K562 (cell line): ENCODE data around the gene LCN15. TPM values are rescaled to one million over a fixed set of nuclear protein-coding genes. Genes with fewer than 3 reads are reported as not detected.

Source experiments
- MYC ChIP-seq, 2 experiments: fragments of 250-450 bp in 1 of 2; sonication (Bioruptor Pico) in 1 of 2; IDR thresholded peaks; 2 replicates each; pipeline versions ENCODE4 v1.5.1 to v1.6.1; 2012 to 2021; ENCODE audit warnings: low read depth in 2 of 2, borderline replicate concordance in 1 of 2, improper control_type of control experiment in 1 of 2, low read length in 1 of 2, mild to moderate bottlenecking in 1 of 2, moderate library complexity in 1 of 2
- NFE2 ChIP-seq: IDR thresholded peaks from 2 replicates; pipeline ENCODE4 v1.6.1; 2014; ENCODE audit warnings: antibody characterized with exemption, low read depth
- RAD21 ChIP-seq, 2 experiments: fragments of 250-450 bp in 1 of 2; fragments of 450-650 bp in 1 of 2; sonication (Bioruptor Pico) in 1 of 2; formaldehyde crosslinking in 1 of 2; IDR thresholded peaks in 1 of 2; conservative IDR thresholded peaks in 1 of 2; 2 replicates each; pipeline versions ENCODE4 v1.4.0 to v1.8.0; 2020 to 2022; ENCODE audit warnings: mild to moderate bottlenecking in 2 of 2, moderate library complexity in 1 of 2
- polyA plus RNA-seq, 8 experiments: library from polyadenylated mRNA; depleted of rRNA in 4 of 8; stranded (reverse) in 5 of 8; unstranded in 3 of 8; fragments of >200 nt; fragmentation: Nextera tagmentation in 2 of 8; fragmentation: Illumina TruSeq in 1 of 8; extraction: Ambion mirVana in 2 of 8; extraction: Trizol in 1 of 8; gene quantifications; 2 replicates each; pipeline versions ENCODE4 v1.2.1 to v1.2.3, GENCODE V29; 2011 to 2014; ENCODE audit warnings: inconsistent platforms in 1 of 8, missing spikeins in 1 of 8
- total RNA-seq, 7 experiments: library from RNA; depleted of rRNA in 6 of 7; stranded (reverse); fragments of >200 nt in 6 of 7; fragmentation: Illumina TruSeq in 2 of 7; extraction: Trizol in 2 of 7; gene quantifications; 2 replicates each; pipeline versions ENCODE4 v1.2.1 to v1.2.3, GENCODE V29; 2011 to 2021; ENCODE audit warnings: low replicate concordance in 1 of 7
- TF ChIP-seq, protein P1 (sequence below): sonication (generic); formaldehyde crosslinking; IDR thresholded peaks from 2 replicates; pipeline ENCODE4 v1.8.1; 2023; ENCODE audit warnings: mild to moderate bottlenecking, missing genetic modification reagents
- TF ChIP-seq, protein P2 (sequence below): fragments of 450-650 bp; formaldehyde crosslinking; IDR thresholded peaks from 2 replicates; pipeline ENCODE4 v1.4.0; 2020; ENCODE audit warnings: mild to moderate bottlenecking, moderate library complexity
- TF ChIP-seq, protein P3 (sequence below): sonication (generic); formaldehyde crosslinking; IDR thresholded peaks from 2 replicates; pipeline ENCODE4 v1.9.0; 2022; ENCODE audit warnings: mild to moderate bottlenecking, missing genetic modification reagents
- TF ChIP-seq, protein P4 (sequence below), 2 experiments: fragments of 450-650 bp; IDR thresholded peaks; 2 replicates each; pipeline ENCODE4 v1.6.1; 2018; ENCODE audit warnings: mild to moderate bottlenecking in 2 of 2, low read depth in 1 of 2; ENCODE audit not compliant: partially characterized antibody in 2 of 2
- TF ChIP-seq, protein P5 (sequence below), 2 experiments: fragments of 250-450 bp in 1 of 2; fragments of 450-650 bp in 1 of 2; sonication (Bioruptor Pico) in 1 of 2; IDR thresholded peaks; 2 replicates each; pipeline versions ENCODE4 v1.6.1 to v1.8.0; 2016 to 2021; ENCODE audit warnings: mild to moderate bottlenecking in 2 of 2, moderate library complexity in 2 of 2, missing compliant biosample characterization in 1 of 2, missing genetic modification characterization in 1 of 2

The LCN15 gene
- total and polyA plus RNA-seq, 9 of the 15 experiments (the other 6 are each of a cell fraction or from before 2014, with no cell fraction given) = 0.66 TPM; not detected in 8

DNA sequence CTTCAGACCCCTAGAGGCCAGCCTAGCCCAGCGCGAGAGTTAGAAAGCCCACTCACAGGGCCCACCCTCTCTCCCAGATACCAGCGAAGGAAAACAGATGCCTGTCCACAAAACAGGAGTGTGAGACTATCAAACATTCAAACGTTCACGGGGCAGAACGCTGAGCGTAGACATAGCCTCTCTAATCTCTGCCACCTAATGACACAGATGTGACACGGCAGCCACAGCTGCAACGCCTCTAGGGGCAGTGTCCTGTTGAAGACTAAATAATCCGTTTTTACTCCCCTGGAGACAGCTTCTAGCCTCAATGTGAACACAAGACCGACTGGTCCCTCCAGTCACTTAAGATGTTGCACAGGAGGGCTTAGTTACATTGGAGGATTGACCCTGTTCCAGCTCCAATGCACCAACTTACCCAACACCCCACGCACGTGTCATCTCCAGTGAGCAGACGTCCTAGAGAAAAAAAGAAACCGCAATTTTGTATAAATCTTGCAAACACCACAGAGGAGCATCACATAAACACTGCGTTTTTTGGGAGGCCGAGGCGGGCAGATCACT is 37.6 kb downstream of the LCN15 start (continued):
- TF ChIP-seq, protein P1, sequence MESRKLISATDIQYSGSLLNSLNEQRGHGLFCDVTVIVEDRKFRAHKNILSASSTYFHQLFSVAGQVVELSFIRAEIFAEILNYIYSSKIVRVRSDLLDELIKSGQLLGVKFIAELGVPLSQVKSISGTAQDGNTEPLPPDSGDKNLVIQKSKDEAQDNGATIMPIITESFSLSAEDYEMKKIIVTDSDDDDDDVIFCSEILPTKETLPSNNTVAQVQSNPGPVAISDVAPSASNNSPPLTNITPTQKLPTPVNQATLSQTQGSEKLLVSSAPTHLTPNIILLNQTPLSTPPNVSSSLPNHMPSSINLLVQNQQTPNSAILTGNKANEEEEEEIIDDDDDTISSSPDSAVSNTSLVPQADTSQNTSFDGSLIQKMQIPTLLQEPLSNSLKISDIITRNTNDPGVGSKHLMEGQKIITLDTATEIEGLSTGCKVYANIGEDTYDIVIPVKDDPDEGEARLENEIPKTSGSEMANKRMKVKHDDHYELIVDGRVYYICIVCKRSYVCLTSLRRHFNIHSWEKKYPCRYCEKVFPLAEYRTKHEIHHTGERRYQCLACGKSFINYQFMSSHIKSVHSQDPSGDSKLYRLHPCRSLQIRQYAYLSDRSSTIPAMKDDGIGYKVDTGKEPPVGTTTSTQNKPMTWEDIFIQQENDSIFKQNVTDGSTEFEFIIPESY (CRISPR knock-in tag) = 0 out of 2 replicates have a peak, but pooled peaks have one; percentile 35
- TF ChIP-seq, protein P2, sequence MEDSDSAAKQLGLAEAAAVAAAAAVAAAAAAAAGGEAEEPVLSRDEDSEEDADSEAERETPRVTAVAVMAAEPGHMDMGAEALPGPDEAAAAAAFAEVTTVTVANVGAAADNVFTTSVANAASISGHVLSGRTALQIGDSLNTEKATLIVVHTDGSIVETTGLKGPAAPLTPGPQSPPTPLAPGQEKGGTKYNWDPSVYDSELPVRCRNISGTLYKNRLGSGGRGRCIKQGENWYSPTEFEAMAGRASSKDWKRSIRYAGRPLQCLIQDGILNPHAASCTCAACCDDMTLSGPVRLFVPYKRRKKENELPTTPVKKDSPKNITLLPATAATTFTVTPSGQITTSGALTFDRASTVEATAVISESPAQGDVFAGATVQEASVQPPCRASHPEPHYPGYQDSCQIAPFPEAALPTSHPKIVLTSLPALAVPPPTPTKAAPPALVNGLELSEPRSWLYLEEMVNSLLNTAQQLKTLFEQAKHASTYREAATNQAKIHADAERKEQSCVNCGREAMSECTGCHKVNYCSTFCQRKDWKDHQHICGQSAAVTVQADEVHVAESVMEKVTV (CRISPR knock-in tag) = no peak
- TF ChIP-seq, protein P3, sequence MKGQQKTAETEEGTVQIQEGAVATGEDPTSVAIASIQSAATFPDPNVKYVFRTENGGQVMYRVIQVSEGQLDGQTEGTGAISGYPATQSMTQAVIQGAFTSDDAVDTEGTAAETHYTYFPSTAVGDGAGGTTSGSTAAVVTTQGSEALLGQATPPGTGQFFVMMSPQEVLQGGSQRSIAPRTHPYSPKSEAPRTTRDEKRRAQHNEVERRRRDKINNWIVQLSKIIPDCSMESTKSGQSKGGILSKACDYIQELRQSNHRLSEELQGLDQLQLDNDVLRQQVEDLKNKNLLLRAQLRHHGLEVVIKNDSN (CRISPR knock-in tag) = peak; percentile 18; the same call in 1 of the 2 replicates
- TF ChIP-seq RAD21 (CRISPR knock-in tag; conservative IDR thresholded peaks at IDR 0.05 in 1 of 2, IDR thresholded peaks at IDR 0.05 in 1 of 2) (peak in 1 of 2 experiments; percentile 26; a peak in 1 of 4 replicates), NFE2 (peak; percentile 37; the same call in 1 of the 2 replicates), MYC (IDR thresholded peaks at IDR 0.05; ENCODE audit: low read depth, low read length) (peak; percentile 43; the same call in 1 of the 2 replicates), MYC (CRISPR knock-in tag; IDR thresholded peaks at IDR 0.05; ENCODE audit: borderline replicate concordance, low read depth) (no peak)
- TF ChIP-seq, protein P4, sequence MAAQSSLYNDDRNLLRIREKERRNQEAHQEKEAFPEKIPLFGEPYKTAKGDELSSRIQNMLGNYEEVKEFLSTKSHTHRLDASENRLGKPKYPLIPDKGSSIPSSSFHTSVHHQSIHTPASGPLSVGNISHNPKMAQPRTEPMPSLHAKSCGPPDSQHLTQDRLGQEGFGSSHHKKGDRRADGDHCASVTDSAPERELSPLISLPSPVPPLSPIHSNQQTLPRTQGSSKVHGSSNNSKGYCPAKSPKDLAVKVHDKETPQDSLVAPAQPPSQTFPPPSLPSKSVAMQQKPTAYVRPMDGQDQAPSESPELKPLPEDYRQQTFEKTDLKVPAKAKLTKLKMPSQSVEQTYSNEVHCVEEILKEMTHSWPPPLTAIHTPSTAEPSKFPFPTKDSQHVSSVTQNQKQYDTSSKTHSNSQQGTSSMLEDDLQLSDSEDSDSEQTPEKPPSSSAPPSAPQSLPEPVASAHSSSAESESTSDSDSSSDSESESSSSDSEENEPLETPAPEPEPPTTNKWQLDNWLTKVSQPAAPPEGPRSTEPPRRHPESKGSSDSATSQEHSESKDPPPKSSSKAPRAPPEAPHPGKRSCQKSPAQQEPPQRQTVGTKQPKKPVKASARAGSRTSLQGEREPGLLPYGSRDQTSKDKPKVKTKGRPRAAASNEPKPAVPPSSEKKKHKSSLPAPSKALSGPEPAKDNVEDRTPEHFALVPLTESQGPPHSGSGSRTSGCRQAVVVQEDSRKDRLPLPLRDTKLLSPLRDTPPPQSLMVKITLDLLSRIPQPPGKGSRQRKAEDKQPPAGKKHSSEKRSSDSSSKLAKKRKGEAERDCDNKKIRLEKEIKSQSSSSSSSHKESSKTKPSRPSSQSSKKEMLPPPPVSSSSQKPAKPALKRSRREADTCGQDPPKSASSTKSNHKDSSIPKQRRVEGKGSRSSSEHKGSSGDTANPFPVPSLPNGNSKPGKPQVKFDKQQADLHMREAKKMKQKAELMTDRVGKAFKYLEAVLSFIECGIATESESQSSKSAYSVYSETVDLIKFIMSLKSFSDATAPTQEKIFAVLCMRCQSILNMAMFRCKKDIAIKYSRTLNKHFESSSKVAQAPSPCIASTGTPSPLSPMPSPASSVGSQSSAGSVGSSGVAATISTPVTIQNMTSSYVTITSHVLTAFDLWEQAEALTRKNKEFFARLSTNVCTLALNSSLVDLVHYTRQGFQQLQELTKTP (IDR thresholded peaks at IDR 0.05; ENCODE audit: low read depth in 1 of 2, partially characterized antibody in 2 of 2) = peak in 1 of 2 experiments; percentile 50
- TF ChIP-seq, protein P5, sequence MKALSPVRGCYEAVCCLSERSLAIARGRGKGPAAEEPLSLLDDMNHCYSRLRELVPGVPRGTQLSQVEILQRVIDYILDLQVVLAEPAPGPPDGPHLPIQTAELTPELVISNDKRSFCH (CRISPR knock-in tag; IDR thresholded peaks at IDR 0.05) = no peak
- TF ChIP-seq, protein P5 (tag; IDR thresholded peaks at IDR 0.05) = no peak
